ENCODE results near the gene FBXL7.

The FBXL7 gene

DNA sequence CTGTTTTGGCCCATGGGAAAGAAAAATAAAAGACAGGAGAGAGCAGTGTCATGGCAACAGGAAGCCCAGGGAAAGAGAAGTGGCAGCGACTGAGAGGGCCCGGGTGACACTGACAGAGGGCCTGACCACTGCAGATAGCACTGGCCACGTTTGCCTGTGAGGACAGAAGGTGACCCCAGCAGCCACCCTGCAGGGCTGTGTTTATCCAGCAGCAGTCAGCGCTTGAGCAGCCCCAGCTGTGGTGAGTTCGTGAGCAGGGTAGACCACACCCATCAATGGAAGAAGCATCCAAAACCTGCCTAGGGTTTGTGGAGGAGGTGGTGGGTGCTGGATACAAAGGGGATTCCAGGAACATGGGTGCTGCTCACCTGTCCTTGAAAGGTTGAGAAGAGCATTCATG, 457.1 kb downstream of the FBXL7 start:
- Histone ChIP-seq H3K4me1 (ENCODE audit: insufficient read depth, low read length) (0 out of 2 replicates have a peak, but pooled peaks cover under 1% of the 10 kb centered on the region), H3K9me3 (ENCODE audit: insufficient read depth, low read length, severe bottlenecking) (no peaks in the 10 kb centered on the region), H3K27me3 (ENCODE audit: insufficient read depth, low read length, poor library complexity) (no peaks in the 10 kb centered on the region), H3K36me3 (ENCODE audit: insufficient read depth, low read length) (no peaks in the 10 kb centered on the region), H3K4me2 (ENCODE audit: insufficient read depth, low read length) (no peak overlapping the region), H3K9ac (ENCODE audit: low read depth, low read length) (no peak overlapping the region), H3K79me2 (ENCODE audit: insufficient read depth, low read length) (no peaks in the 10 kb centered on the region), H2AFZ (ENCODE audit: low read depth, low read length) (no peak overlapping the region), H3K27ac (ENCODE audit: low read length) (no peak overlapping the region), H4K20me1 (ENCODE audit: insufficient read depth, low read length) (no peaks in the 10 kb centered on the region), H3K4me3 (ENCODE audit: low read depth in 1 of 2, low read length in 2 of 2) (no peak overlapping the region)
- TF ChIP-seq, protein P1, sequence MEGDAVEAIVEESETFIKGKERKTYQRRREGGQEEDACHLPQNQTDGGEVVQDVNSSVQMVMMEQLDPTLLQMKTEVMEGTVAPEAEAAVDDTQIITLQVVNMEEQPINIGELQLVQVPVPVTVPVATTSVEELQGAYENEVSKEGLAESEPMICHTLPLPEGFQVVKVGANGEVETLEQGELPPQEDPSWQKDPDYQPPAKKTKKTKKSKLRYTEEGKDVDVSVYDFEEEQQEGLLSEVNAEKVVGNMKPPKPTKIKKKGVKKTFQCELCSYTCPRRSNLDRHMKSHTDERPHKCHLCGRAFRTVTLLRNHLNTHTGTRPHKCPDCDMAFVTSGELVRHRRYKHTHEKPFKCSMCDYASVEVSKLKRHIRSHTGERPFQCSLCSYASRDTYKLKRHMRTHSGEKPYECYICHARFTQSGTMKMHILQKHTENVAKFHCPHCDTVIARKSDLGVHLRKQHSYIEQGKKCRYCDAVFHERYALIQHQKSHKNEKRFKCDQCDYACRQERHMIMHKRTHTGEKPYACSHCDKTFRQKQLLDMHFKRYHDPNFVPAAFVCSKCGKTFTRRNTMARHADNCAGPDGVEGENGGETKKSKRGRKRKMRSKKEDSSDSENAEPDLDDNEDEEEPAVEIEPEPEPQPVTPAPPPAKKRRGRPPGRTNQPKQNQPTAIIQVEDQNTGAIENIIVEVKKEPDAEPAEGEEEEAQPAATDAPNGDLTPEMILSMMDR (IDR thresholded peaks at IDR 0.05; ENCODE audit: borderline replicate concordance, extremely low read depth, low read length, poor library complexity, severe bottlenecking): no peak
- TF ChIP-seq EZH2 (IDR thresholded peaks at IDR 0.05; ENCODE audit: borderline replicate concordance, low read depth, low read length, severe bottlenecking): no peak
- DNase-seq (no peak), ATAC-seq (ENCODE audit: insufficient read depth, low read depth) (no peak)

DNA sequence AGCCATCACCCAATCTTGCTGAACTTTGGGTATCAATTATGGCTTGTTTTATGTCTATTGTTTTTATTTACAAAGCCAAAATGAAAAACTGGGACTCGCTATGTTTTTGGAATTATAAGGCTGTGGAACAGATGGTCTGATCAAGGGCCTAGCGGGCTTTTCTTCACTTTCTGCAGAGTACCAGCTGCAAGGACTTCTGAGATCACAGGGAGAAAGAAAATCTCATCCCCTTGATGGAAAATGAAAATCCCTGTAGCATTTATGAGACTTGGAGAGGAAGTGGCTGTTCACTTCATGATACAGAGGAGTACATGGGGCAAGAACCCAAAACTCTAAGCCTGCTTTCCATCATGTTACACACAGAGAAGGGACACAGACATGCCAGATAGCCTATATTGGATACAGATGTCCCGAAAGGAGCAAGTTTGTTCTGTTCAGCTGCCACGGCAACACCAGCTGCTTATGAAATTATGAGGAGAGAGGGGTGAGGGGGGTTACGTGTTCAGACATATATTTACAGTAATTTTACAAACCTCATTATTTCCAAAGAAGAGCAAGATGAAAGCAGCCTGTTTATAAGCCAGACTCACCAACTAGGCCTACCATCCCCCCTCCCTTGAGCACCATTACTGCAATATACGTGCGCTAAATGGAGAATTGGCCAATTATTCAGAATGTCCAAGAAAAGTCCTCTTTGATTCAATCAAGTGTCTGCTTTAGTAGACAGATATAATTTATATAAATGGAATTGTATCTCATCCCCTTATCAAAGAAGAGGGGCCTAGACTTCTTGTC, 459.6 kb downstream of the FBXL7 start:
- no peaks in the 10 kb centered on the region for H3K79me2 ChIP-seq (ENCODE audit: insufficient read depth, low read length)
- no peaks in the 10 kb centered on the region for H3K36me3 ChIP-seq (ENCODE audit: insufficient read depth, low read length)
- H3K27me3 ChIP-seq (ENCODE audit: insufficient read depth, low read length, poor library complexity): no peaks in the 10 kb centered on the region
- no peak overlapping the region for H3K9ac ChIP-seq (ENCODE audit: low read depth, low read length)
- no peak overlapping the region for H2AFZ ChIP-seq (ENCODE audit: low read depth, low read length)
- no peaks in the 10 kb centered on the region for H3K4me1 ChIP-seq (ENCODE audit: insufficient read depth, low read length)
- no peaks in the 10 kb centered on the region for H3K9me3 ChIP-seq (ENCODE audit: insufficient read depth, low read length, severe bottlenecking)
- no peak for TF ChIP-seq EZH2 (IDR thresholded peaks at IDR 0.05; ENCODE audit: borderline replicate concordance, low read depth, low read length, severe bottlenecking)
- TF ChIP-seq, protein P1 (IDR thresholded peaks at IDR 0.05; ENCODE audit: borderline replicate concordance, extremely low read depth, low read length, poor library complexity, severe bottlenecking): no peak
- ATAC-seq (ENCODE audit: insufficient read depth, low read depth) (no peak), DNase-seq (no peak)
- no peak overlapping the region for H3K4me3 ChIP-seq (ENCODE audit: low read depth in 1 of 2, low read length in 2 of 2)
- no peak overlapping the region for H3K27ac ChIP-seq (ENCODE audit: low read length)
- no peaks in the 10 kb centered on the region for H4K20me1 ChIP-seq (ENCODE audit: insufficient read depth, low read length)
- no peak overlapping the region for H3K4me2 ChIP-seq (ENCODE audit: insufficient read depth, low read length)

DNA sequence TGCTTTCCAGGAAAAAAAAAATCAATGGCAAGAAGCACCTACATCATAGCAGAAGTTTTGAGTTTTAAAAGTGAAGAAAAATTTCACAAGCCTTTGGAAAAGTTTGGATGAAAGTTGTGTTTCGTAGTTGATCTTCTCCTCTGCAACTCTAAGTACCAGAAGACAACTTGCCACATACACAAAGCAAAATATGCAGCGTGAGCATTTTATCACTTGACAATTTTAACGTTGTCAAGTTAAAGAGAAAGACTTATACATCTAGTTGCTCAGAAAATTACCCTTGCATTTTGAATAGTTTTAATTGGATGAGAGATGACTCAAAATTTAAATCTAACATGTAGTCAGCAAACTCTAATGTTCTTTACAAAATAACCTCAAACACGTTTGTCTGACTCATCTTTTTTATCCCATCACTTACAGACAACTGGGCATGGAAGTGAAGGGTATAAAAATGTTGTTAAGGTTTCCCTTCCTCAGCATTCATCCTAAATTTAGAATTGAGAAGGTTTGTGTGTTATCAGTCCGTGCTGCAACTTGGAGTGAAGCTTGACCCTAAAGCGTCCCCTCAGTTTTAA, 466.2 kb downstream of the FBXL7 start:
- no peak overlapping the region for H3K27ac ChIP-seq (ENCODE audit: low read length)

More for the DNA sequence above, 466.2 kb downstream of the FBXL7 start:
- TF ChIP-seq, protein P1 (IDR thresholded peaks at IDR 0.05; ENCODE audit: borderline replicate concordance, extremely low read depth, low read length, poor library complexity, severe bottlenecking): no peak
- TF ChIP-seq EZH2 (IDR thresholded peaks at IDR 0.05; ENCODE audit: borderline replicate concordance, low read depth, low read length, severe bottlenecking): no peak
- no peaks in the 10 kb centered on the region for H3K79me2 ChIP-seq (ENCODE audit: insufficient read depth, low read length)
- H3K4me1 ChIP-seq (ENCODE audit: insufficient read depth, low read length): no peaks in the 10 kb centered on the region
- H3K9ac ChIP-seq (ENCODE audit: low read depth, low read length): no peak overlapping the region
- no peaks in the 10 kb centered on the region for H3K27me3 ChIP-seq (ENCODE audit: insufficient read depth, low read length, poor library complexity)
- H3K4me3 ChIP-seq (ENCODE audit: low read depth in 1 of 2, low read length in 2 of 2): no peak overlapping the region
- H3K9me3 ChIP-seq (ENCODE audit: insufficient read depth, low read length, severe bottlenecking): no peaks in the 10 kb centered on the region
- DNase-seq: no peak
- no peak overlapping the region for H3K4me2 ChIP-seq (ENCODE audit: insufficient read depth, low read length)
- no peak overlapping the region for H2AFZ ChIP-seq (ENCODE audit: low read depth, low read length)
- ATAC-seq (ENCODE audit: insufficient read depth, low read depth): no peak
- H3K36me3 ChIP-seq (ENCODE audit: insufficient read depth, low read length): no peaks in the 10 kb centered on the region
- H4K20me1 ChIP-seq (ENCODE audit: insufficient read depth, low read length): no peaks in the 10 kb centered on the region

Measured in DND-41 (cell line).